Stimulated activated CD4-positive, alpha-beta T cell treated with anti-CD3 and anti-CD28 coated beads, Interleukin-4, amount 100 ng/mL, for 4 hours (primary cell): ENCODE data around the gene PLCB4.
"Not testable (repeated sequence)": the region's sequence is repeated elsewhere in the genome, so short reads cannot be mapped to it uniquely, and the experiment has no call there.

ENCODE experiments used
- DNase-seq, 2 experiments: peaks; one replicate each; pipeline ENCODE4 v3.0.0-alpha.2; 2020

PLCB4 gene

GRCh38 chr20:9144643-9145042 lies 75.8 kb downstream of the PLCB4 start:
- DNase-seq, result no peak

- no peak for DNase-seq
Observed at GRCh38 chr20:9145142-9145541, 76.3 kb downstream of the PLCB4 start.

GRCh38 chr20:9146649-9147048 lies 77.8 kb downstream of the PLCB4 start:
- no peak for DNase-seq

- DNase-seq, result no peak
Observed at GRCh38 chr20:9147547-9148024, 78.7 kb downstream of the PLCB4 start.

GRCh38 chr20:9148291-9148690 lies 79.4 kb downstream of the PLCB4 start:
- no peak for DNase-seq

GRCh38 chr20:9149087-9149486 lies 80.2 kb downstream of the PLCB4 start:
- no peak for DNase-seq

GRCh38 chr20:9149796-9150195 lies 80.9 kb downstream of the PLCB4 start:
- no peak for DNase-seq

- no peak for DNase-seq
Observed at GRCh38 chr20:9150679-9151078, 81.8 kb downstream of the PLCB4 start.

GRCh38 chr20:9152139-9152538 lies 83.3 kb downstream of the PLCB4 start:
- DNase-seq, result not testable (repeated sequence)

GRCh38 chr20:9154464-9155024 lies 85.7 kb downstream of the PLCB4 start:
- no peak for DNase-seq

- no peak for DNase-seq
Observed at GRCh38 chr20:9156529-9157280, 87.8 kb downstream of the PLCB4 start.

- DNase-seq, result no peak
Observed at GRCh38 chr20:9160331-9160730, 91.4 kb downstream of the PLCB4 start.

GRCh38 chr20:9160757-9161156 lies 91.9 kb downstream of the PLCB4 start:
- no peak for DNase-seq

GRCh38 chr20:9161311-9161710 lies 92.4 kb downstream of the PLCB4 start:
- DNase-seq, result no peak

GRCh38 chr20:9163251-9163650 lies 94.4 kb downstream of the PLCB4 start:
- DNase-seq, result no peak

- DNase-seq, result no peak
Observed at GRCh38 chr20:9163995-9164394, 95.1 kb downstream of the PLCB4 start.

GRCh38 chr20:9165261-9165660 lies 96.4 kb downstream of the PLCB4 start:
- no peak for DNase-seq

- no peak for DNase-seq
Observed at GRCh38 chr20:9166153-9166780, 97.4 kb downstream of the PLCB4 start.

GRCh38 chr20:9169409-9169808 lies 100.5 kb downstream of the PLCB4 start:
- DNase-seq, result no peak

GRCh38 chr20:9172851-9173250 lies 104.0 kb downstream of the PLCB4 start:
- DNase-seq, result no peak

GRCh38 chr20:9177278-9177677 lies 108.4 kb downstream of the PLCB4 start:
- no peak for DNase-seq

- no peak for DNase-seq
Observed at GRCh38 chr20:9179193-9179802, 110.4 kb downstream of the PLCB4 start.

GRCh38 chr20:9179867-9180266 lies 111.0 kb downstream of the PLCB4 start:
- DNase-seq, result no peak
